NT2/D1 (cell line): Measurements from ENCODE around the gene DYNLRB1.
A peak's percentile ranks its signal among the peaks of the same experiment; 100 is the strongest.

Source experiments
- DNase-seq: peaks from one replicate; pipeline ENCODE4 v3.0.0-alpha.2; 2011; ENCODE audit warnings: low read depth, low spot score
- H3K27me3 ChIP-seq: 2 replicates; pipeline ENCODE4 v1.6.0; 2011; ENCODE audit warnings: mild to moderate bottlenecking; ENCODE audit not compliant: insufficient read length, insufficient read depth
- H3K36me3 ChIP-seq: 2 replicates; pipeline ENCODE4 v1.6.1; 2011; ENCODE audit warnings: mild to moderate bottlenecking, low read length, mixed read lengths; ENCODE audit not compliant: insufficient read depth, insufficient read length
- H3K4me1 ChIP-seq: 2 replicates; pipeline ENCODE4 v1.5.1; 2011; ENCODE audit not compliant: insufficient read depth, insufficient read length
- H3K4me3 ChIP-seq: 2 replicates; pipeline ENCODE4 v1.5.1; 2011; ENCODE audit warnings: low read depth; ENCODE audit not compliant: insufficient read length
- H3K9ac ChIP-seq: 2 replicates; pipeline ENCODE4 v1.6.0; 2011; ENCODE audit warnings: low read depth; ENCODE audit not compliant: insufficient read length
- H3K9me3 ChIP-seq: 2 replicates; pipeline ENCODE4 v1.5.1; 2011; ENCODE audit warnings: mild to moderate bottlenecking, low read length; ENCODE audit not compliant: insufficient read depth
- SUZ12 ChIP-seq: IDR thresholded peaks from 2 replicates; pipeline ENCODE4 v1.6.1; 2011; ENCODE audit not compliant: insufficient read length, insufficient read depth; ENCODE audit errors: extremely low read depth
- YY1 ChIP-seq: IDR thresholded peaks from 2 replicates; pipeline ENCODE4 v1.6.1; 2011; ENCODE audit not compliant: insufficient read length, insufficient read depth
- ZNF274 ChIP-seq: IDR thresholded peaks from 2 replicates; pipeline ENCODE4 v1.6.1; 2011; ENCODE audit warnings: mild to moderate bottlenecking, low read depth, low read length

The DYNLRB1 gene

DNA sequence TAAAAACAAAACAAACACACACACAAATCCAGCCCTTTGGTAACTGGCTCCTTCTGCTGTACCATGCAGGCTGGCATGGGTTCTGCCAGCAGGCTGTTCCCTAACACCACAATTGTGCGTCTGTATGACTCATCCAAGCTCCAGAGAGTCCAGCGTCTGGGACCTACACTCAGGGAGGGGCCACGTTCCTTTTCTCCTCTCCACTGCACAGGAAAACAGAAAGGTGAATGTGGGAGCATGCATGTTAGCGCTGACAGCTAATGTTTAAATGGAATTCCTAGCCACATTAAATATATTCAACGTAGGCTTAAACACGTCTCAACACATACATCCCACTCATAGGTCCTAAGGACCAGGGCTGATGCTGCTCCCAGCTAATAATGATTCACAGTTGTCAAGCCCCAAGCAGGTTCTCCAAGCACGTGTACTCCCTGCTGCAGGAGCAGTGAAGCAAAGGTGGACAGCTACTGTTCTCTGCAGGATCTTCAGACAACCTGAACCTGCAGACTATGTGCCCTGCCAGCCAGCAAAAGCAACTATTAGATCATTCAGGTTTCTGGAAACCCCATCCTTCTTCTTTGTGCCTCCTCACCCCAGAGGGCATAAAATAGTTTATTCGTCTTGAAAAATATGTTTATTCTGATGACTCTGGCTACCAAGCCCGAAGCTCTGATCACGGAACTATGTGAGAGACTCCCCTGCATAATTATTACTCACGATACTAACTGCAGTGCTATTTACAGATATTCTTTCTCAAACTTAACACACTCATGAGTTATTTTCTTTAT is 63.2 kb downstream of the DYNLRB1 start:
- H3K27me3 ChIP-seq: no peaks in the 10 kb centered on the region
- H3K9me3 ChIP-seq: no peaks in the 10 kb centered on the region
- peaks cover 22% of the 10 kb centered on the region for H3K36me3 ChIP-seq
- no peak overlapping the region for H3K9ac ChIP-seq
- H3K4me3 ChIP-seq: no peak overlapping the region
- DNase-seq: no peak
- H3K4me1 ChIP-seq: peaks cover 12% of the 10 kb centered on the region
- no peak for TF ChIP-seq ZNF274
- no peak for TF ChIP-seq SUZ12
- no peak for TF ChIP-seq YY1

DNA sequence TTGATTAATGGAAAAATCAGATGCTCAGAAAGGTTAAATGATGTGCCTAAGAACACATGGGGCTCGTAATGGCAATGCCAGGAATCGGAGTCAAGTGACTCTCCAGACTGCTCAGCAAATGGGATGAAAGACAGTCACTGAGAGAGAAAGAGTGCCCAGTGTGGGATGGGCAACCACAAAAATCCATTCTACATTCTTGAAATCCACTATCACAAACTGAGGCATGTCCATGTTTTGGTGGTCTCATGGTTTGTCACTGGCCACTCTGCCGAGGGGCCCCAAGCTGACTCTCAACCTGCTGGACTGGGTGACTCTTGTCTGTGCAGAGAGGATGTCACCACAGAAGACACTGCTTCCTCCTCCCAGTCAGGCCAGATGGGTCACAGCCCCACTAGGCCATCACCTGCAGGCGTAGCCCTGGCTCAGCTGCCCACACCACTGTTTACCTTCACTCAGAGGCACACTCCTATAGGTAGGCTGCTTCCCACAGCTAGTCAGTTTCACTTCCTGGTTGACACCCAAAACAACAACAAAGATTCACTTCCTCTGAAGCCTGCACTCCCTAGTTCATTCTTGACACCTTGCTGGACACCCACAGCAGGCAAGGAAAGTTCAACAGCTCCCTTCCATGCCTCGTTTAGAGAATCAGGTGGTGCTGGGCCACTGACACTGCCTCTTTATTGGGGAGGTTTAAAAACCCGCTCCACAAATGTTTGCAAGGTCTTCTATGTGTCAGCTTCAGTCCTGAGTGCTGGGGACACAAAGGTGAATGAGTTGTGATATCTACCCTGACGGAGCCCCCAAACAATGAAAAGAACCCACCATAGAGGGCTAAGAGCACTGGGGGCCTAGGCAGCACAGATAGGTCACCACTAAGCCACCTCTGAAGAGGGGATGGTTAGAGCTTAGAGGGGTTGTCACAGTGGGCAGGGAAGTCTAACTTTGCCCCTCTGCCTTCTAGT is 64.0 kb downstream of the DYNLRB1 start:
- peaks cover 20% of the 10 kb centered on the region for H3K36me3 ChIP-seq
- H3K27me3 ChIP-seq: no peaks in the 10 kb centered on the region
- no peak overlapping the region for H3K4me3 ChIP-seq
- no peaks in the 10 kb centered on the region for H3K9me3 ChIP-seq
- DNase-seq: no peak
- H3K4me1 ChIP-seq: peaks cover 12% of the 10 kb centered on the region
- TF ChIP-seq ZNF274: no peak
- no peak for TF ChIP-seq SUZ12
- no peak for TF ChIP-seq YY1
- H3K9ac ChIP-seq: no peak overlapping the region

DNA sequence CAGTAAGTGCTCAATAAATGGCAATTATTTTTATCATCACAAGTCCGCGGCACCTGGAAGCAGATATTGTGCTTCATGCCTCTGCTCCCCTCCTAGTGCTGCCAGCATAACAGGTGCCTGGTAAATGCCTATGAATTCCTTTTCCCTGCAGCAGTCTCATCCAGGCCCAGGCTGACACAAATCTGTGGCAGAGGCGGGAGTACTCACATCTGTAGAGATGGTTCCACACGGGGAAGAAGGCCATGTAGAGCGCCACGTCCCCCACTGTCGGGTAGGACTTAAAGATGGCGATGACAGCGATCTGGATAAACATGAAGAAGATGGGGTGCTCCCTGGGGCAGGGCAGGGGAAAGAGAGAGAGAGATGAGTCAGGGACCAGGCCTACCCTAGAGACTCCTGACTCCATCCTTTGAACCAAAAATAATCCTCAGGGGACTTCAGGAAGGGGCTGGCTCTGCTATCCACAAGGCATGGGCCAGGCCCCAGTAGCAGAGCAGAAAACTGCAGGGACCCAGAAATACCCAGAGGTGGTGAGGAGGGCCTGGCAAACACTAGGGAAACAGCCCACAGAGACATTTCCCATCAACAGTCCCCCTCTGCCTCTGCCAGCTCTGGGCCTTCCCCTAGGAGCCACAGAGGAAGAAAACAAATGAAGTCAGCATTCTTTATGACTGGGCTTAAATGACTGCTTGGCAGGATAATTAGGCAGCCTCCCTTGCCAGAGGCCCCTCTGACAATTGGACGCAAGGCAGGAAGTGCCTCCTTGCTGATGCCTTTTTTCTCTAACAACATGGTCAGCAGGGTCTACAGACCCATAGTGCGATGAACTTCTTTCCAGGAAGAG is 65.3 kb downstream of the DYNLRB1 start:
- Histone ChIP-seq H3K9me3 (no peaks in the 10 kb centered on the region), H3K4me3 (no peak overlapping the region), H3K27me3 (no peaks in the 10 kb centered on the region), H3K9ac (peak overlapping the region; percentile 29), H3K36me3 (peaks cover 21% of the 10 kb centered on the region), H3K4me1 (peaks cover 12% of the 10 kb centered on the region)
- DNase-seq: peak; percentile 32
- TF ChIP-seq YY1: no peak
- TF ChIP-seq ZNF274: no peak
- TF ChIP-seq SUZ12: no peak

DNA sequence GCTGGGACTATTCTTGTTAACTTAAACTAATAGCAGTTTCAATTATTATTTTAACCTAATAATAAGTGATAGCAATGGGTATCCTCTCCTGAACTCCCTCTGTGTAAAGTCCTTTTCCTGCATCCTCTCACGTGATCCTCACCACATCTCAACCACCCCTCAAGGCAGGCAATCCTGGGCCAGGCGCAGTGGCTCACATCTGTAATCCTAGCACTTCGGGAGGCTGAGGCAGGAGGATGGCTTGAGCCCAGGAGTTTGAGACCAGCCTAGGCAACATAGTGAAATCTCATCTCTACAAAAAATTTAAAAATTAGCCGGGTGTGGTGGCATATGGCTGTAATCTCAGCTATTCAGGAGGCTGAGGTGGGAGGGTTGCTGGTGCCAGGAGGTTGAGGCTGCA is 66.0 kb downstream of the DYNLRB1 start:
- H3K4me3 ChIP-seq: no peak overlapping the region
- no peak for DNase-seq
- peaks cover 21% of the 10 kb centered on the region for H3K36me3 ChIP-seq
- peaks cover 12% of the 10 kb centered on the region for H3K4me1 ChIP-seq
- H3K9ac ChIP-seq: no peak overlapping the region
- H3K27me3 ChIP-seq: no peaks in the 10 kb centered on the region
- H3K9me3 ChIP-seq: no peaks in the 10 kb centered on the region
- no peak for TF ChIP-seq SUZ12

DNA sequence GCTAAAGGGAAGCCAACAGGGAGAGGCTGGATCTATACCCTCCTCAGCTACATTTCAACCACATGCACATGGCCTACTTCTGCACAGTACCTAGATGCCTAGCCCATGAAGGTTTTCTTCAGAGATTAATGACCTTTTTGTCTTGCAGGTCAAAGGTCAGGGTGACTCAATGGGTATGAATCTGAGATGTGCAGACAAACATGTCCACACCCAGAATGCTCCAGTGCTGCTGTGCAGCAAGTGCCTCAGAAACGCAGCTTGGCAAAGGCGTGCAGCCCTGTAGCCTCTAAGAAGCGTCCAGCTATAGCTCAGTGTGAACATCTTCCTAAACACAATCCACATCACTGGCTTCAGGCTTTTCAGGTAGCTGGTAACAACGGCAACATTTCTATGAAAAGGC is 66.7 kb downstream of the DYNLRB1 start:
- Histone ChIP-seq H3K4me3 (no peak overlapping the region), H3K4me1 (peaks cover 12% of the 10 kb centered on the region), H3K27me3 (no peaks in the 10 kb centered on the region), H3K36me3 (peaks cover 21% of the 10 kb centered on the region), H3K9ac (no peak overlapping the region), H3K9me3 (no peaks in the 10 kb centered on the region)
- no peak for DNase-seq
- TF ChIP-seq SUZ12 (no peak), YY1 (no peak), ZNF274 (no peak)

DNA sequence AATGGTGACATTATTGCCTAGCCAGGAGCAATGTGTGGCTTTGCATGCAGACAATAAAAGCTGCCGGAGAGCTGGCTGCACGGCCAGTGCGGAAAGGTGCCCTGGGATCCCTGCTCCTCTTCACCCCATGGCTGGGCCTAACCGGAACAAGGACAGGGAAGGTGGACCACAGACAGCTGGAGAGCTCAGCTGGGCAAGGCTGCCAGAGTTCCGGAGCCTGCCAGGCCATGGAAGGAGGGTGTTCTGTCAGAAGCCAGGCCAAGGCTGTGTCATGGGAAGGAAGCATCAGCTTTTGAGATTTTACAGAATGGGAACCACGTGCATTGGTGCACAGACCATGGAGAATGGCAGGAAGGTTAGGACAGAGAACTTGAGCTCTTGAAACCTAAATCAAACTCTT is 67.3 kb downstream of the DYNLRB1 start:
- H3K9me3 ChIP-seq: no peaks in the 10 kb centered on the region
- no peak for TF ChIP-seq ZNF274
- no peak for TF ChIP-seq SUZ12
- TF ChIP-seq YY1: no peak
- peaks cover 21% of the 10 kb centered on the region for H3K36me3 ChIP-seq
- DNase-seq: no peak
- H3K4me1 ChIP-seq: peaks cover 12% of the 10 kb centered on the region
- H3K9ac ChIP-seq: no peak overlapping the region
- no peak overlapping the region for H3K4me3 ChIP-seq
- no peaks in the 10 kb centered on the region for H3K27me3 ChIP-seq

DNA sequence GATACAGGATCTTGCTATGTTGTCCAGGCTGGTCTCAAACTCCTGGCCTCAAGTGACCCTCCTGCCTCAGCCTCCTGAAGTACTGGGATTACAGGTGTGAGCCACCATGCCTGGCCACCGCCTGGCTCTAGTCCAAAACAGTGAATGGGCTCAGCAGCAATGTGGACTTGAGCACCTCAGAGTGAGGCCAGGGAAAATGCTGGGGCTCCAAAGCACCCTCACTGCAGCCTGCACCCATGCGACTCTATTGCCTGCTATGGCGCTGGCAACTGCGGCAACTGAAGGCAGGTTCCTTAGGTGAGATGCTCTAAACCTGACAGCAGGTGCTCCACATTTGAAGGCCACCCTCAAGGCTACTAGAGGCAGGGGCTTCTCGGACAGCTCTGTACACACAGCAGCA is 68.8 kb downstream of the DYNLRB1 start:
- Histone ChIP-seq H3K4me3 (no peak overlapping the region), H3K9ac (no peak overlapping the region), H3K27me3 (no peaks in the 10 kb centered on the region), H3K36me3 (peaks cover 21% of the 10 kb centered on the region), H3K4me1 (peaks cover 12% of the 10 kb centered on the region), H3K9me3 (no peaks in the 10 kb centered on the region)
- no peak for DNase-seq
- TF ChIP-seq YY1 (no peak), ZNF274 (no peak), SUZ12 (no peak)
